Subcutaneous abdominal adipose tissue (tissue), 5 donors: Measurements from ENCODE around the gene TRAP1.
A peak's percentile ranks its signal among the peaks of the same experiment; 100 is the strongest.

Source experiments
- H3K27ac ChIP-seq: one replicate; pipeline ENCODE4 v1.7.0; 2013; ENCODE audit warnings: low read depth, mild to moderate bottlenecking, inconsistent platforms, low read length, moderate library complexity
- H3K27me3 ChIP-seq, 5 donors: one replicate each; pipeline ENCODE4 v1.7.0; 2013; ENCODE audit warnings: low read length in 5 of 5, inconsistent platforms in 1 of 5; ENCODE audit not compliant: control insufficient read depth in 5 of 5, insufficient read depth in 4 of 5
- H3K36me3 ChIP-seq, 5 donors: one replicate each; pipeline ENCODE4 v1.7.0; 2013; ENCODE audit warnings: low read length in 5 of 5; ENCODE audit not compliant: control insufficient read depth in 5 of 5, insufficient read depth in 5 of 5
- H3K4me1 ChIP-seq, 5 donors: one replicate each; pipeline ENCODE4 v1.7.0; 2013; ENCODE audit warnings: low read length in 5 of 5, mild to moderate bottlenecking in 3 of 5, moderate library complexity in 1 of 5; ENCODE audit not compliant: control insufficient read depth in 5 of 5, insufficient read depth in 5 of 5
- H3K4me3 ChIP-seq, 5 donors: one replicate each; pipeline ENCODE4 v1.7.0; 2013; ENCODE audit warnings: low read length in 5 of 5, low read depth in 1 of 5
- H3K9ac ChIP-seq, 5 donors: one replicate each; pipeline ENCODE4 v1.7.0; 2013; ENCODE audit warnings: low read length in 5 of 5, mild to moderate bottlenecking in 4 of 5, moderate library complexity in 3 of 5
- H3K9me3 ChIP-seq, 5 donors: one replicate each; pipeline ENCODE4 v1.7.0; 2013; ENCODE audit warnings: low read length in 5 of 5; ENCODE audit not compliant: control insufficient read depth in 5 of 5
- donor health status: healthy.
- donor health status: healthy.
- donor health status: healthy.
- donor health status: healthy.
- donor health status: healthy.

The TRAP1 gene

DNA sequence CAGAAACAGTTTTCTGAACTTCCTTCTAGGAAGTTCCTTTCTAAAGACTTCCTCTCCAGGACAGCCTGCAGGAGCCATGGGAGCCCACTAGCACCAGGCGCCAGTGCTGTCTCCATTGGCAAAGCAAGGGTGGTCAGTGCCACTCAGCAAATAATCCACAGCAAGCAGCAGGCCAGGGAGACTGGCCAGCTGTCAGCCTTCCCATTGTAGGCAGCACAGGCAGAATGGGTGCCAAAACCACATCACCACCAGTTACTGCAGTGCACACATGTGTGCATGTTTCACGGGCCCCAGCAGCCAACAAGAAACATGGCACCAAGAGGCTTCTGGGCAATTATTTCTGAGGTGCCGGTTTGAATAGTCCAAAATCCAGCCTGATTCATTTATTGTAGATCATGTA lies 36.1 kb downstream of the TRAP1 start:
- no peak overlapping the region for H3K27ac ChIP-seq
- peaks cover 0 to 62% (median 39%) of the 10 kb centered on the region in 5 donors for H3K36me3 ChIP-seq
- H3K27me3 ChIP-seq, result no peaks in the 10 kb centered on the region
- H3K4me3 ChIP-seq, result no peak overlapping the region
- H3K4me1 ChIP-seq, result peaks cover 4 to 40% (median 9%) of the 10 kb centered on the region in 5 donors
- no peak overlapping the region for H3K9ac ChIP-seq
- H3K9me3 ChIP-seq, result no peaks in the 10 kb centered on the region

DNA sequence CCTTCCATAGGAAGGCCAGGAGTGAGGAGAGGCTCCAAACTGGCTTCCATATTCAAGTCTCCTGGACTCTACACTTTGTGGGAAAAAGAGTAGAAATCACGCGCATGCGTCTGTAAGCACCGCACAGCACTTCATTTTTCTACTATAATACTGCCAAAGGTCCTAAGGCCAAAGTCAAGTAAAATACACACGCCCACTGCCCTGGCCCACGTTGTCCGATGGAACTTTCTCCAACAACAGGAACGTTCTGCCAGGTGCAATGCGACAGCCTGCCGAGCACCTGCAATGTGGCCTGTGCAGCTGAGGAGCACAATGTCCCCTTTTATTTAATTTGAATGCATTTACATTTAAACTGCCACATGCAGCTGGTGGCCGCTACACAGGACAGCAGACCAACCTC lies 39.3 kb downstream of the TRAP1 start:
- peaks cover 4 to 52% (median 9%) of the 10 kb centered on the region in 5 donors for H3K4me1 ChIP-seq
- no peaks in the 10 kb centered on the region for H3K27me3 ChIP-seq
- H3K36me3 ChIP-seq, result peaks cover 0 to 73% (median 52%) of the 10 kb centered on the region in 5 donors
- no peak overlapping the region for H3K27ac ChIP-seq
- H3K9ac ChIP-seq, result no peak overlapping the region
- no peak overlapping the region for H3K4me3 ChIP-seq
- H3K9me3 ChIP-seq, result no peaks in the 10 kb centered on the region

DNA sequence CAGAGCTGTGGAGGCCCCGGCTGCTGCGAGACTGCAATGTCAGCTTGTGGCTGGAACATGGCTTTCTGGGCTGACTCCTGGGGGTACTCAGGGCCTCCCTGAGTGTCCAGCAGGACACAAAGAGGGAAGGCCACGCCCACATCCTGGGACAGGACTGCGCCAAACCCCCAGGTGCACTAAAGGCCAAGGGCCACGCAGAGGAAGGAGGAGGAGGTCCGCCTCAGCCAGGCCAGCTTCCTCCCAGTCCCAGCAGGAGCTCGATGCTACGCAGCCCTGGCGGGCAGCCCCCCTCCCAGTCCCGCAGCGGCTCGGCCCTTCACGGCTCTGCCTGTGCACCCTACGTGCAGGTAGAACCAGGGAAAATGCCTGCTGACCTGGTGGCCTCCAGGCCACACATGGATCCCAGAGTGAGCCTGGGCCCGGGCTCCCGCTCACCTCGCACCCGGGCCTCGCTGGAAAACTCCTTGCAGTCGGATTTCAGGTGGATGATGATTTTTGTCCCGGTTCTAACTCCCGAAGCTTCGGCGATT lies 41.7 kb downstream of the TRAP1 start:
- no peaks in the 10 kb centered on the region for H3K27me3 ChIP-seq
- H3K4me1 ChIP-seq, result peaks cover 0 to 40% (median 2%) of the 10 kb centered on the region in 5 donors
- H3K36me3 ChIP-seq, result peaks cover 0 to 86% (median 71%) of the 10 kb centered on the region in 5 donors
- no peak overlapping the region for H3K4me3 ChIP-seq
- H3K9me3 ChIP-seq, result no peaks in the 10 kb centered on the region
- H3K9ac ChIP-seq, result peak overlapping the region in 1 of 5 donors; percentile 30
- no peak overlapping the region for H3K27ac ChIP-seq

DNA sequence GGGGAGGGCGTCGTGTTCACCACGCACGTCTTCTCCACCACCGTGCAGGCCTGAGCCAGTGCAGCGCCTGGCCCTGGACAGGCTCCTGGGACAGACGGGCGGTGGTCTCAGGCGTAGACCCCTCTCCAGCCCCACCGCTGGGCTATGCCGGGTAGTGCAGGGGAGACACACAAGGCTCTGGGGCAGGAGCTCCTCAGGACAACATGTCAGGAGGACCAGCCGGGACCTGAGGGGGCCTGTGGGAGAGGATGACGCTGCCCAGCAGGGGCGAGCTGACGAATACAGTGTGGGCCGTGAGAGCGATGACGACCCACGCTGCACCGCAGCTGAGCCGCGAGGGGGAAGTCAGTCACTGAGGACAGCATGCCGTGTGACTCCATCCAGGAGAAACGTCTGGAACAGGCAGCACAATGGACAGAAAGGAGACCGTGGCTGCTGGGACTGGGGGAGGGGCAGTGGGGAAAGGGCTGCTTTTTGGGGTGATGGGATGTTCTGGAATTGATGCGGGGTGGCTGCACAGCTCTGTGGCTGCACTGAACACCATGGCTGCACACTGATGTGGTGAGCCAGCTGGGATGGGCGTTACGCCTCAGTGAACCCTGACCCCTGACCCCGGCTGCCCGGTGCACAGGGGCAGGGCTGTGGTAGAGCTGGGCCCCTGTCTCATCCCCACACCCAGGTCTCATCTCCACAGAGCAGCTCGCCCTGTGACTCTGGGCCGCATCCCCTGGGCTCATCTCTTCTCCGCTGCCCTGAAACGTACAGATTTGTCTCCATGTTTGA lies 42.6 kb downstream of the TRAP1 start:
- Histone ChIP-seq H3K4me3 (no peak overlapping the region), H3K9me3 (no peaks in the 10 kb centered on the region), H3K4me1 (peaks cover 0 to 31% (median 2%) of the 10 kb centered on the region in 5 donors), H3K36me3 (peaks cover 0 to 81% (median 68%) of the 10 kb centered on the region in 5 donors), H3K27me3 (no peaks in the 10 kb centered on the region), H3K9ac (no peak overlapping the region), H3K27ac (no peak overlapping the region)

DNA sequence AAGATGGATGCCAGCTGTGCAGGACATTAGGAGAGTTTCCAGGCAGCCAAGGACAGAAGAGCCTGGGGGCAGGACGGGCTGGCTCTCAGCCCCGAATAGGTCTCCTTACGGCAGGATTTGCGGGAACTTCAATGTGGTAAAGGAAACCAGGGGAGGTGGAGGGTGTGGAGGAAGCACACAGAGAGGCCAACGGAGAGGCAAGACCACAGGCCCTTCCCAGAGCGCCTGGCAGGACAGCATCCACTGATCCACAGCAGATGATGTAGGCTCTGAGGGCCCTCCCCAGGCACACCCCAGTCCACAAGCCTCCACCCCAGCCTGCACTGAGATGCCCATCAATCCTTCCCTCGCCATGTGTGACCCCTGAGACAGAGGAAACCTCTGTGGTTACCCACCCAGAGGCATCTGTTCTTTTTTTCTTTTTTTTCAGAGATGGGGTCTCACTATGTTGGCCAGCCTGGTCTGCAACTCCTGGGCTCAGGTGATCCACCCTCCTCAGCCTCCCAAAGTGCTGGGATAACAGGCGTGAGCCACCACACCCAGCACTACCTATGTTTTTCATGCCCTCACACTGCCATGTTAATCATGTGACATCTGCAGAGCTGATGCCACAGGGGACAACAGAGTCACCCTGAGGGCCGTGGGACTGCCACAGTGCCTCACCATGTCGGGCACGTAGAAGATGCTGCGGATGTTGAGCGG lies 43.5 kb downstream of the TRAP1 start:
- peaks cover 0 to 26% (median 2%) of the 10 kb centered on the region in 5 donors for H3K4me1 ChIP-seq
- no peak overlapping the region for H3K27ac ChIP-seq
- no peak overlapping the region for H3K9ac ChIP-seq
- no peaks in the 10 kb centered on the region for H3K9me3 ChIP-seq
- peaks cover 0 to 76% (median 65%) of the 10 kb centered on the region in 5 donors for H3K36me3 ChIP-seq
- no peak overlapping the region for H3K4me3 ChIP-seq
- no peaks in the 10 kb centered on the region for H3K27me3 ChIP-seq

DNA sequence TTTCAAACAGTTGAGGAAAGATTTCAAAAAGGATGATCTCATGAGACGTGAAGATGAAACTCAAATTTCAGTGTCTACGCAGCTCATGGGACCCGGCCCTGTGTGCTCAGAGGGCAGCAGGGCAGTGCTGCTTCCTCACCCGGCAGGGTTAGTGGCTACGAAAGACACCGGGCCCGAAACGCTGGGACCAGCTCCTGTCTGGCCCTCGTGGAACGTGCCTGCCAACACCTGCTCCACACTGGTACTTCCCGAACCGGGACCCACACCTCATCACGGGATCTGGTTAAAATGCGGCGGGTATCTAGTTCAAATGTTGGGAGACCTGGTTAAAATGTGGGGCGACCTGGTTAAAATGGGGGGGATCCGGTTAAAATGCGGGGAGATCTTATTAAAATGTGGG lies 44.1 kb downstream of the TRAP1 start:
- Histone ChIP-seq H3K9me3 (no peaks in the 10 kb centered on the region), H3K9ac (no peak overlapping the region), H3K36me3 (peaks cover 0 to 75% (median 64%) of the 10 kb centered on the region in 5 donors), H3K4me3 (no peak overlapping the region), H3K27me3 (no peaks in the 10 kb centered on the region), H3K27ac (no peak overlapping the region), H3K4me1 (peaks cover 0 to 26% (median 2%) of the 10 kb centered on the region in 5 donors)

DNA sequence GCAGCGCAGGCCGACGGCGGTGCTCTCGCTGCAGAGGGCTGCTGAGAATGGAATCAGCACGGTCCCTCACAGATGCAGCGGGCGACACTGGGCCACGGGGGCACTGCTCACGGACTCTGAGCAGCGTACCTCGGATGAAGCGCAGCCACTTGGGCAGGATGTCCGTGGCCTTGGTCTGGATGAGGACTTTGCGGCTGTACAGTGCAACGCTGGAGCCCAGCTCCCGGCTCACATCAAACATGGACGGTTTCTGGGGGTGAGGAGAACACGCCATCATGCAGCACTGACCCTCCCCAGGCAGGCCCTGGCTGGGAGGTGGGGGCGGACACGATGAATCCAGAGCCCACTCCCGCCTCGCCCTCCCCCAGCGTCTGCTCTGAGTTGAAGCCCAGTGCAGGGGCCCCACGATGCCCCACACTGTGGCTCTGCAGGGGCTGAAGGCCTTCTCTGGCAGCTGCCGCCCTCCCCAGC lies 44.7 kb downstream of the TRAP1 start:
- H3K36me3 ChIP-seq, result peaks cover 0 to 69% (median 59%) of the 10 kb centered on the region in 5 donors
- no peak overlapping the region for H3K27ac ChIP-seq
- H3K9ac ChIP-seq, result no peak overlapping the region
- H3K4me1 ChIP-seq, result peaks cover 0 to 25% (median 2%) of the 10 kb centered on the region in 5 donors
- H3K9me3 ChIP-seq, result no peaks in the 10 kb centered on the region
- no peaks in the 10 kb centered on the region for H3K27me3 ChIP-seq
- H3K4me3 ChIP-seq, result no peak overlapping the region

DNA sequence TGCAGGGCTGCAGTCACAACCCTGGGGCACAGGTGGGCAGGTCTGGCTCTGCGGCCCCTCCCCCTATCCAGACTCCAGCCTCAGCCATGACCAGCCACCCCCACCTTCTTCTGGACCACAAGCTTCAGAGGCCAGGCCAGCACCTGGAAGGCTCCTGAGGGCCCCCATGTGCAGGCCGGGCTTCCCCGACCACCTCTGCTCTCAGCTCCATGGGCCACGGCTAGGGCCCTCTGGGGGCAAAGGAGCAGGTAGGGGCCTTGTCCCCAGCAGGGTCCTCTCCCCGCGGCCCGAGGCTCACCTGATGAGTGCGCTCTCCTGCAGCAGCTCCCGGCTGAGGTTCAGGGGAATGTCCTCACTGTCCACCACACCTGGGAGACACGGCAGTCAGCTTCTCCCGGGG lies 45.9 kb downstream of the TRAP1 start:
- Histone ChIP-seq H3K4me3 (no peak overlapping the region), H3K9ac (no peak overlapping the region), H3K4me1 (peaks cover 0 to 15% (median 3%) of the 10 kb centered on the region in 5 donors), H3K36me3 (peaks cover 0 to 66% (median 57%) of the 10 kb centered on the region in 5 donors), H3K27ac (no peak overlapping the region), H3K9me3 (no peaks in the 10 kb centered on the region), H3K27me3 (no peaks in the 10 kb centered on the region)

DNA sequence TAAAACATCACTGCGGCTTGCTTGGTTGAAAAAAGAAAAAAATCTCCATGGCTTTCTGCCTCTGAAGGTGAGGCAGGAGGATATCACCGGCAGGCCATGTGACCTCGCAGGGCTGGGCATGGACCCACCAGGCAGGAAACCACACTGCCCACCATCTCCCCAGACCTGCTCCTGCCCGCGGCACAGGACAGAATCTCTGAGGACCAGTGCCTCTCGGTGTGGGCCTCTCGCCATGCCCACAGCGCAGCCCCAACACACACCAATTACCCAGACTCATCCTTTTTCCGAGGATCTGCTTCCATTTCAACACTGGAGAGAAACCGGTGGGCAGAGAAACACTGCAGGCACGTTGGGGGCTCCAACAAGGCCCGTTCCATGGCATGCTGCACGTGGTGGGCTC lies 46.6 kb downstream of the TRAP1 start:
- H3K4me1 ChIP-seq, result peaks cover 0 to 8% (median 3%) of the 10 kb centered on the region in 5 donors
- H3K9me3 ChIP-seq, result no peaks in the 10 kb centered on the region
- H3K4me3 ChIP-seq, result no peak overlapping the region
- no peak overlapping the region for H3K27ac ChIP-seq
- peaks cover 0 to 65% (median 55%) of the 10 kb centered on the region in 5 donors for H3K36me3 ChIP-seq
- no peaks in the 10 kb centered on the region for H3K27me3 ChIP-seq
- no peak overlapping the region for H3K9ac ChIP-seq

DNA sequence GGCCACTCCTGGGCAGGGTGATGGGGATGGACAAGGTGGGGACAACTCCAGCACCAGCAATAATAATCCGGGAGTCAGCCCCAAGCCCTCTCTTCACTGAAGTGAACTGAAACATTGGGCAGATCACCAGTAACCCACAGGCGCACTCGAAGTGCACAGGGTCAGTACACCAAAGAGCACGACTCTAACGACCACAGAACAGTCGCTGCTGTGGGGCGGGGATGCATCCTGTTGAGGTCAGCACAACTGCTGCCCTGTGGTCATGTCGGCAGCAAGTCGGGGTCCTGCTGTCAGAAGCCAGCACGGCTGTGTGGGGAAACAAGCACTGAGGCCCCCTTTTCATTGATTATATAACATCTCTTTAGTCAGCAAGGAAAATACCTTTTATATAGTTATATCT lies 48.2 kb downstream of the TRAP1 start:
- H3K9me3 ChIP-seq, result no peaks in the 10 kb centered on the region
- H3K4me3 ChIP-seq, result no peak overlapping the region
- H3K27ac ChIP-seq, result no peak overlapping the region
- no peak overlapping the region for H3K9ac ChIP-seq
- H3K4me1 ChIP-seq, result peaks cover 0 to 3% (median 0%) of the 10 kb centered on the region in 5 donors
- H3K36me3 ChIP-seq, result peaks cover 0 to 65% (median 56%) of the 10 kb centered on the region in 5 donors
- H3K27me3 ChIP-seq, result no peaks in the 10 kb centered on the region
